Measurements from ENCODE around the gene SLC26A4. TPM values are rescaled to one million over a fixed set of nuclear protein-coding genes. Genes with fewer than 3 reads are reported as not detected.

SLC26A4 gene
- total RNA-seq, 1 experiment from 2014 or later = not detected

- ATAC-seq = no peak
- no TSS peak for BruUV-seq (replicated peaks)
- H3K4me3 ChIP-seq (ENCODE audit: low read length) = no peak overlapping the region
- H2AFZ ChIP-seq (ENCODE audit: low read length) = no peak overlapping the region
- H3K27me3 ChIP-seq (ENCODE audit: low read length) = no peaks in the 10 kb centered on the region
- DNase-seq = peak; percentile 22
- H3K4me1 ChIP-seq (ENCODE audit: insufficient read depth, low read length) = no peaks in the 10 kb centered on the region
- H3K79me2 ChIP-seq (ENCODE audit: low read length) = no peaks in the 10 kb centered on the region
- POLR2A ChIA-PET (ENCODE audit: unreplicated experiment) = no interaction called here
- H3K9ac ChIP-seq (ENCODE audit: low read length) = no peak overlapping the region
- H4K20me1 ChIP-seq (ENCODE audit: low read length) = no peaks in the 10 kb centered on the region
- H3K4me2 ChIP-seq (ENCODE audit: low read length) = no peak overlapping the region
- CTCF ChIA-PET = no interaction called here
- H3K9me3 ChIP-seq (ENCODE audit: low read length) = no peaks in the 10 kb centered on the region
- no peaks in the 10 kb centered on the region for H3K36me3 ChIP-seq (ENCODE audit: low read depth, low read length)
- TF ChIP-seq EZH2 (IDR thresholded peaks at IDR 0.05; ENCODE audit: low read length, unreplicated experiment) = no peak
- TF ChIP-seq EZH2phosphoT487 (IDR thresholded peaks at IDR 0.05; ENCODE audit: borderline replicate concordance, low read length) = no peak
- TF ChIP-seq CTCF (conservative IDR thresholded peaks at IDR 0.05; ENCODE audit: low read depth, low read length) = no peak
- no peaks in the 10 kb centered on the region for H3F3A ChIP-seq (ENCODE audit: low read length, unreplicated experiment)
- H3K27ac ChIP-seq (ENCODE audit: low read length) = no peak overlapping the region
- H3K9me2 ChIP-seq (replicated peaks; ENCODE audit: low read length) = no peaks in the 10 kb centered on the region
- intact Hi-C loops (cut with micrococcal nuclease) = no loop called here
Observed at GRCh38 chr7:107708956-107709355, 48.3 kb downstream of the SLC26A4 start.

GRCh38 chr7:107711301-107711700 is 50.7 kb downstream of the SLC26A4 start:
- Histone ChIP-seq H3K9me2 (replicated peaks; ENCODE audit: low read length) (no peaks in the 10 kb centered on the region), H4K20me1 (ENCODE audit: low read length) (no peaks in the 10 kb centered on the region), H3K79me2 (ENCODE audit: low read length) (no peaks in the 10 kb centered on the region), H3K9ac (ENCODE audit: low read length) (no peak overlapping the region), H3K4me2 (ENCODE audit: low read length) (no peak overlapping the region), H3K36me3 (ENCODE audit: low read depth, low read length) (no peaks in the 10 kb centered on the region), H2AFZ (ENCODE audit: low read length) (no peak overlapping the region), H3K27ac (ENCODE audit: low read length) (no peak overlapping the region), H3F3A (ENCODE audit: low read length, unreplicated experiment) (no peaks in the 10 kb centered on the region), H3K27me3 (ENCODE audit: low read length) (no peaks in the 10 kb centered on the region), H3K4me1 (ENCODE audit: insufficient read depth, low read length) (no peaks in the 10 kb centered on the region), H3K9me3 (ENCODE audit: low read length) (no peaks in the 10 kb centered on the region), H3K4me3 (ENCODE audit: low read length) (no peak overlapping the region)
- ATAC-seq = peak; percentile 45; the same call in 1 of the 2 replicates
- DNase-seq = peak; percentile 41
- ChIA-PET POLR2A (ENCODE audit: unreplicated experiment) (no interaction called here), CTCF (no interaction called here)
- intact Hi-C loops (cut with micrococcal nuclease) = no loop called here
- TF ChIP-seq CTCF (conservative IDR thresholded peaks at IDR 0.05; ENCODE audit: low read depth, low read length) = no peak
- no peak for TF ChIP-seq EZH2 (IDR thresholded peaks at IDR 0.05; ENCODE audit: low read length, unreplicated experiment)
- no peak for TF ChIP-seq EZH2phosphoT487 (IDR thresholded peaks at IDR 0.05; ENCODE audit: borderline replicate concordance, low read length)
- BruUV-seq (replicated peaks) = no TSS peak

GRCh38 chr7:107712025-107712424 is 51.4 kb downstream of the SLC26A4 start:
- H3K36me3 ChIP-seq (ENCODE audit: low read depth, low read length) = no peaks in the 10 kb centered on the region
- H3K9me2 ChIP-seq (replicated peaks; ENCODE audit: low read length) = no peaks in the 10 kb centered on the region
- H3K79me2 ChIP-seq (ENCODE audit: low read length) = no peaks in the 10 kb centered on the region
- ATAC-seq = no peak
- TF ChIP-seq EZH2phosphoT487 (IDR thresholded peaks at IDR 0.05; ENCODE audit: borderline replicate concordance, low read length) (no peak), EZH2 (IDR thresholded peaks at IDR 0.05; ENCODE audit: low read length, unreplicated experiment) (no peak)
- intact Hi-C loops (cut with micrococcal nuclease) = no loop called here
- no peaks in the 10 kb centered on the region for H3K4me1 ChIP-seq (ENCODE audit: insufficient read depth, low read length)
- ChIA-PET POLR2A (ENCODE audit: unreplicated experiment) (no interaction called here), CTCF (no interaction called here)
- H4K20me1 ChIP-seq (ENCODE audit: low read length) = no peaks in the 10 kb centered on the region
- no peak overlapping the region for H3K27ac ChIP-seq (ENCODE audit: low read length)
- H3K4me2 ChIP-seq (ENCODE audit: low read length) = no peak overlapping the region
- no peak for DNase-seq
- no peaks in the 10 kb centered on the region for H3K9me3 ChIP-seq (ENCODE audit: low read length)
- H3K9ac ChIP-seq (ENCODE audit: low read length) = no peak overlapping the region
- H3K27me3 ChIP-seq (ENCODE audit: low read length) = no peaks in the 10 kb centered on the region
- no peak overlapping the region for H3K4me3 ChIP-seq (ENCODE audit: low read length)
- H2AFZ ChIP-seq (ENCODE audit: low read length) = no peak overlapping the region
- H3F3A ChIP-seq (ENCODE audit: low read length, unreplicated experiment) = no peaks in the 10 kb centered on the region
- no TSS peak for BruUV-seq (replicated peaks)
